Fibroblast of mammary gland (primary cell): ENCODE results near the gene NR2F2.

Experiments
- DNase-seq: peaks from one replicate; pipeline ENCODE4 v3.0.0-alpha.2; 2010; ENCODE audit warnings: low read depth
- H3K4me3 ChIP-seq: 2 replicates; pipeline ENCODE4 v1.5.1; 2011; ENCODE audit warnings: low read depth, mild to moderate bottlenecking, low read length, moderate library complexity; ENCODE audit not compliant: control insufficient read depth
- CTCF ChIP-seq: conservative IDR thresholded peaks from 2 replicates; pipeline ENCODE4 v1.5.1; 2011; ENCODE audit warnings: low read depth, low read length, inconsistent platforms; ENCODE audit not compliant: control insufficient read depth, insufficient read depth

The NR2F2 gene

GRCh38 chr15:96345560-96346399, 15.3 kb downstream of the NR2F2 start:
- H3K4me3 ChIP-seq: peak overlapping the region; percentile 52
- DNase-seq: peak; percentile 85
- TF ChIP-seq CTCF: peak; percentile 54

GRCh38 chr15:96346409-96346970, 16.0 kb downstream of the NR2F2 start:
- DNase-seq: no peak
- H3K4me3 ChIP-seq: peak overlapping the region; percentile 52
- TF ChIP-seq CTCF: no peak

GRCh38 chr15:96347181-96348111, 16.9 kb downstream of the NR2F2 start:
- no peak for TF ChIP-seq CTCF
- no peak overlapping the region for H3K4me3 ChIP-seq
- DNase-seq: peak; percentile 45

GRCh38 chr15:96348112-96349027, 17.9 kb downstream of the NR2F2 start:
- DNase-seq: no peak
- TF ChIP-seq CTCF: no peak
- no peak overlapping the region for H3K4me3 ChIP-seq

GRCh38 chr15:96349034-96349856, 18.7 kb downstream of the NR2F2 start:
- DNase-seq: peak; percentile 17
- no peak for TF ChIP-seq CTCF
- no peak overlapping the region for H3K4me3 ChIP-seq
